Prostate gland (tissue), 2 donors: ENCODE data around the gene TRMT61B.

Source experiments
- POLR2A ChIP-seq: fragments of 450-650 bp; IDR thresholded peaks from one replicate; pipeline ENCODE4 v1.6.1; 2016; ENCODE audit warnings: antibody characterized with exemption, mild to moderate bottlenecking
- POLR2AphosphoS5 ChIP-seq: sonication (generic); formaldehyde crosslinking; IDR thresholded peaks from one replicate; pipeline ENCODE4 v1.6.1; 2017; ENCODE audit warnings: antibody characterized with exemption
- TF ChIP-seq, protein P1 (sequence below), 4 experiments: fragments of 200-600 bp in 2 of 4; fragments of 450-650 bp in 2 of 4; sonication (generic) in 2 of 4; IDR thresholded peaks; 1 replicate in 3 of 4; 2 replicates in 1 of 4; pipeline ENCODE4 v1.5.1; 2016 to 2019; ENCODE audit warnings: antibody characterized with exemption in 4 of 4, mild to moderate bottlenecking in 2 of 4, moderate library complexity in 2 of 4

DNA sequence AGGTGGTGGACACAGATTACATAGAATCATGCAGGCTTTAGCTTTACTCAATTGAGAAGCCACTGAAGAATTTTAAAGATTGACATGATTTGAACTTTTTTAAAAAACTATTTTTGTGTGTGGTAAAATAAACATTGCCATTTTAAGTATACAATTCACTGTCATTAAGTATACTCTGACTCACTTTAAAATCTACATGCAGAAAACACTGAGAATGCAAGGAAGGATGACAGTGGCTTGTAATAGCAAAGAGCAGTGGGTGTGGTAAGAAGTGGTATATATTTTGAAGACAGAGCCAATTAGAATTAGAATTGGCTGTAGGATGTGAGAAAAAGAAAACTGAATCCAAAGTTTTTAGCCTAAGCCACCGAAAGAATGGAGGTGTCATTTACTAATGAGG is 14.9 kb downstream of the TRMT61B start:
- TF ChIP-seq, protein P1, sequence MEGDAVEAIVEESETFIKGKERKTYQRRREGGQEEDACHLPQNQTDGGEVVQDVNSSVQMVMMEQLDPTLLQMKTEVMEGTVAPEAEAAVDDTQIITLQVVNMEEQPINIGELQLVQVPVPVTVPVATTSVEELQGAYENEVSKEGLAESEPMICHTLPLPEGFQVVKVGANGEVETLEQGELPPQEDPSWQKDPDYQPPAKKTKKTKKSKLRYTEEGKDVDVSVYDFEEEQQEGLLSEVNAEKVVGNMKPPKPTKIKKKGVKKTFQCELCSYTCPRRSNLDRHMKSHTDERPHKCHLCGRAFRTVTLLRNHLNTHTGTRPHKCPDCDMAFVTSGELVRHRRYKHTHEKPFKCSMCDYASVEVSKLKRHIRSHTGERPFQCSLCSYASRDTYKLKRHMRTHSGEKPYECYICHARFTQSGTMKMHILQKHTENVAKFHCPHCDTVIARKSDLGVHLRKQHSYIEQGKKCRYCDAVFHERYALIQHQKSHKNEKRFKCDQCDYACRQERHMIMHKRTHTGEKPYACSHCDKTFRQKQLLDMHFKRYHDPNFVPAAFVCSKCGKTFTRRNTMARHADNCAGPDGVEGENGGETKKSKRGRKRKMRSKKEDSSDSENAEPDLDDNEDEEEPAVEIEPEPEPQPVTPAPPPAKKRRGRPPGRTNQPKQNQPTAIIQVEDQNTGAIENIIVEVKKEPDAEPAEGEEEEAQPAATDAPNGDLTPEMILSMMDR (IDR thresholded peaks at IDR 0.05): no peak
- TF ChIP-seq POLR2AphosphoS5 (no peak), POLR2A (no peak)
